AG04450 (cell line): ENCODE measurements around the gene TMEM147. TPM values are rescaled to one million over a fixed set of nuclear protein-coding genes. Genes with fewer than 3 reads are reported as not detected.
A peak's percentile ranks its signal among the peaks of the same experiment; 100 is the strongest.
"Not testable (repeated sequence)": the region's sequence is repeated elsewhere in the genome, so short reads cannot be mapped to it uniquely, and the experiment has no call there.

Experiments used
- CTCF ChIA-PET: fragments of 300-600, 350-600 bp; formaldehyde crosslinking; extraction: SDS; loops from one replicate; lab custom pipeline; 2022; ENCODE audit warnings: antibody characterized with exemption, inconsistent platforms; lab: Charles Lee
- POLR2A ChIA-PET: fragments of 350-600 bp; formaldehyde crosslinking; extraction: SDS; loops from one replicate; lab custom pipeline; 2021; ENCODE audit warnings: antibody characterized with exemption, inconsistent platforms; lab: Yijun Ruan, JAX
- DNase-seq: peaks from one replicate; pipeline ENCODE4 v3.0.0-alpha.2; 2011; ENCODE audit warnings: low read depth, low spot score
- H3K27ac ChIP-seq: one replicate; pipeline ENCODE4 v1.5.1; 2012; ENCODE audit warnings: low read depth, low read length, control low read depth
- H3K27me3 ChIP-seq: one replicate; pipeline ENCODE4 v1.6.0; 2012; ENCODE audit warnings: low read length; ENCODE audit not compliant: control insufficient read depth, insufficient read depth
- H3K4me3 ChIP-seq: 2 replicates; pipeline ENCODE4 v1.5.1; 2011; ENCODE audit warnings: mild to moderate bottlenecking, low read depth, low read length, control low read depth
- H3K9me3 ChIP-seq: 2 replicates; pipeline ENCODE4 v1.5.1; 2012; ENCODE audit warnings: low read length; ENCODE audit not compliant: control insufficient read depth, insufficient read depth
- polyA plus RNA-seq: library from polyadenylated mRNA; depleted of rRNA; stranded (reverse); fragments of >200 nt; gene quantifications from 2 replicates; pipeline ENCODE4 v1.2.3, GENCODE V29; 2011
- TF ChIP-seq, protein P1 (sequence below): IDR thresholded peaks from 2 replicates; pipeline ENCODE4 v1.5.1; 2011; ENCODE audit warnings: low read depth, low read length, control low read depth, inconsistent platforms

Gene TMEM147
- polyA plus RNA-seq, 1 experiment: 88.7 TPM

DNA sequence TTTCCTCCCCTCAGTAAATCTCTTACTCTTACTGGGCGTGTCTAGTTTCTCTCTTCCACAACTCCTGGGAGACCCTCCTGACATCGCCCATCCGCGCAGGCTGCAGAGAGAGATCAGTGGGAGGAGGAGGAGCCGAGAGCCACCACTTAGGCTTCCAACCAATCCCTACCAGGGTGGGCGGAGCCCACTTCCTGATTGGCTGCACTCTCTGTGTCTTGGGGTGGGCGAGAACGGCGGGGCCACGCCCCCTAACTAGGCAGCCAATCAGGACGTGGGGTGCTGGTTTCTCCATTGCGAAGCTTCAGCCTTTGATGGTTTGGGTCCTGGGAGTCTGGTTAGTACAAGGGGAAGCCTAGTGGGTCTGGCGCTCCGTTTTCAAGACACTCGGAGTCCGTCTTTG is 40.4 kb downstream of the TMEM147 start, which contains the start of gene PMIS2:
Gene PMIS2 (plus strand): TSS at position 326 of the 400 bp plus-strand sequence. CDS start 87 bp downstream, outside the sequence.
- ChIA-PET POLR2A (no interaction called here), CTCF (no interaction called here)
- Histone ChIP-seq H3K27me3 (no peaks in the 10 kb centered on the region), H3K4me3 (no peak within 1 kb of the TSS), H3K9me3 (peaks cover 7% of the 10 kb centered on the region; the same call in 1 of the 2 replicates), H3K27ac (no peak within 1 kb of the TSS)
- no peak for DNase-seq
- TF ChIP-seq, protein P1, sequence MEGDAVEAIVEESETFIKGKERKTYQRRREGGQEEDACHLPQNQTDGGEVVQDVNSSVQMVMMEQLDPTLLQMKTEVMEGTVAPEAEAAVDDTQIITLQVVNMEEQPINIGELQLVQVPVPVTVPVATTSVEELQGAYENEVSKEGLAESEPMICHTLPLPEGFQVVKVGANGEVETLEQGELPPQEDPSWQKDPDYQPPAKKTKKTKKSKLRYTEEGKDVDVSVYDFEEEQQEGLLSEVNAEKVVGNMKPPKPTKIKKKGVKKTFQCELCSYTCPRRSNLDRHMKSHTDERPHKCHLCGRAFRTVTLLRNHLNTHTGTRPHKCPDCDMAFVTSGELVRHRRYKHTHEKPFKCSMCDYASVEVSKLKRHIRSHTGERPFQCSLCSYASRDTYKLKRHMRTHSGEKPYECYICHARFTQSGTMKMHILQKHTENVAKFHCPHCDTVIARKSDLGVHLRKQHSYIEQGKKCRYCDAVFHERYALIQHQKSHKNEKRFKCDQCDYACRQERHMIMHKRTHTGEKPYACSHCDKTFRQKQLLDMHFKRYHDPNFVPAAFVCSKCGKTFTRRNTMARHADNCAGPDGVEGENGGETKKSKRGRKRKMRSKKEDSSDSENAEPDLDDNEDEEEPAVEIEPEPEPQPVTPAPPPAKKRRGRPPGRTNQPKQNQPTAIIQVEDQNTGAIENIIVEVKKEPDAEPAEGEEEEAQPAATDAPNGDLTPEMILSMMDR: no peak

DNA sequence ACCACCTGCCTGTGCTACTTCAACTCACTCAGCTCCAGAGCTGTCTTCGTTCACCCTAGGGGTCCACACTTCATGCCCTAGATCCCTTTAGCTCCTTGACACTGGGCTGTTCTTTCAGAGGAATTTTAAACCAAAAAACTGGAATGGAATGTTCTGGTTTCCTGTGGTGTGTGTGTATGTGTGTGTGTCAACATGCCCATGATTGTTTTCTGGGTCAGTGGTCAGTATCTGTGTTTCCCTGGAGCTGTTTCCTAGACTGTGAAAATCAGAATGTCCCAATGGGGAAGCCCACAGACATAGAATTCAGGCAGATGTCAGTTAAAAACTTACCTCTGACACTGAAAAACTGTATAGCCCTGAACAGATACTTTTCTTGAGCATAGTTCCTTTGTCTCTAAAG is 41.9 kb downstream of the TMEM147 start:
- H3K27me3 ChIP-seq: no peaks in the 10 kb centered on the region
- DNase-seq: no peak
- TF ChIP-seq, protein P1: no peak
- H3K9me3 ChIP-seq: peaks cover 7% of the 10 kb centered on the region; the same call in 1 of the 2 replicates
- H3K4me3 ChIP-seq: no peak overlapping the region
- H3K27ac ChIP-seq: no peak overlapping the region
- ChIA-PET CTCF (no interaction called here), POLR2A (no interaction called here)

DNA sequence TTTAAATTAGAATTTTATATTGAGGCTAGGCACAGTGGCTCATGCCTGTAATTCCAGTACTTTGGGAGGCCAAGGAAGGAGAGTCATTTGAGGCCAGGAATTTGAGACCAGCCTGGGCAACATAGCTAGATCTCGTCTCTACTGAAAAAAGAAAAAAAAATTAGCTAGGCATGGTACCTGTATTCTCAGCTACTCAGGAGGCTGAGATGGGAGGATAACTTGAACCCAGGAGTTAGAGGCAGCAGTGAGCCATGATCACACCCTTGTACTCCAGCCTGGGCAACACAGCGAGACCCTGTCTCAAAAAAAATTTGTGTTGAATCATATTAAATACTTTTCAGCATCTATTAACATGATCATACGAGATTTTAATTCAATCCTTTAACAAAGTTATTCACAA is 45.4 kb downstream of the TMEM147 start:
- ChIA-PET CTCF (interaction anchor here (1.5 kb wide), 1 partner anchor 81 kb away, joined by 3 read pairs; no protein-coding TSS in a partner anchor), POLR2A (no interaction called here)
- H3K4me3 ChIP-seq: no peak overlapping the region
- H3K27ac ChIP-seq: no peak overlapping the region
- H3K9me3 ChIP-seq: peaks cover 4% of the 10 kb centered on the region; the same call in 1 of the 2 replicates
- TF ChIP-seq, protein P1: no peak
- no peak for DNase-seq
- peaks cover 3% of the 10 kb centered on the region for H3K27me3 ChIP-seq

DNA sequence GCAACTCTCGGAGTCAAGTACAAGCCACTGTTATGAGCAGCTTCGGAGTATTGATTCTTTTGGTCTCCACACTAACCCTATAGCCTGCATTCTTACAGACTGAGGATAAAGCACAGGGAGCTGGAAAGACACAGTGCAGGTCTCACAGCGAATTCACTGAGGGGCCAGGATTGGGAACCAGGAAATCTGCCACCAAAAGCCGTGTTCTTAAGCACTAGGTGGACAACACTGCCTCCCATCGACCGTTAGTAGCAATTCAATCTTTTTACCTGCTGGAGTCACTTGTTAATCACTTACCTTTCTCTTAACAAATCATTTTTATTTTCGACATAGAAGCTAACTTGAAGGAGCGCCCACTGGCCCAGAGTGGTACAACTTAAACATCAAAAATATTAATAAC is 46.8 kb downstream of the TMEM147 start:
- no peak overlapping the region for H3K4me3 ChIP-seq
- no peaks in the 10 kb centered on the region for H3K9me3 ChIP-seq
- DNase-seq: peak; percentile 3
- TF ChIP-seq, protein P1: peak; percentile 56
- ChIA-PET CTCF (interaction anchor here (0.6 to 2.1 kb wide), 6 partner anchors 10 to 239 kb away, joined by 3 to 5 read pairs (median 3); no protein-coding TSS in a partner anchor), POLR2A (no interaction called here)
- H3K27me3 ChIP-seq: peaks cover 6% of the 10 kb centered on the region
- no peak overlapping the region for H3K27ac ChIP-seq

DNA sequence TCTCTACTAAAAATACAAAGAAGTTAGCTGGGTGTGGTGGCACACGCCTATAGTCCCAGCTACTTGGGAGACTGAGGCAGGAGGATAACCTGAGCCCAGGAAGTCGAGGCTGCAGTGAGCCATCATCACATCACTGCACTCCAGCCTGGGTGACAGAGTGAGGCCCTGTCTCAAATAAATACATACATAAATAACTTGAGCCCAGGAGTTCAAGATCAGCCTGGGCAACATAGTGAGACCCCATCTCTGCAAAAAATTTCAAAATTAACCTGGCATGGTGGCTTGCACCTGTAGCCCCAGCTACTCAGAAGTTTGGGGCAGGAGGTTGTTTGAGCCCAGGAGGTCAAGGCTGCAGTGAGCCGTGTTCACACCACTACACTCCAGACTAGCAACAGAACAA is 49.6 kb downstream of the TMEM147 start:
- H3K9me3 ChIP-seq, H3K27me3 ChIP-seq, DNase-seq, H3K4me3 ChIP-seq, POLR2A ChIA-PET, H3K27ac ChIP-seq, CTCF ChIA-PET: not testable (repeated sequence)
